ENCODE data around the gene HK3. TPM values are rescaled to one million over a fixed set of nuclear protein-coding genes. Genes with fewer than 3 reads are reported as not detected.

Gene HK3
- total RNA-seq, 1 donor from 2014 or later, result not detected

GRCh38 chr5:176902102-176902814 is 3.1 kb upstream of the HK3 start:
- Histone ChIP-seq H3F3A (ENCODE audit: low read depth) (no peaks in the 10 kb centered on the region), H3K36me3 (peaks cover 13% of the 10 kb centered on the region), H3K9me3 (ENCODE audit: low read depth) (no peaks in the 10 kb centered on the region), H3K27ac (peak overlapping the region; percentile 46), H3K4me1 (no peaks in the 10 kb centered on the region), H3K4me2 (no peak overlapping the region), H3K9ac (no peak overlapping the region), H3K79me2 (ENCODE audit: low read depth) (no peaks in the 10 kb centered on the region), H3K4me3 (no peak overlapping the region), H3K27me3 (no peaks in the 10 kb centered on the region), H2AFZ (replicated peaks) (no peak overlapping the region), H4K20me1 (ENCODE audit: low read depth) (no peaks in the 10 kb centered on the region)
- H3K36me3 Mint-ChIP-seq, result peaks cover 33% of the 10 kb centered on the region
- H3K4me1 Mint-ChIP-seq, result peaks cover 33% of the 10 kb centered on the region
- no peak overlapping the region for H3K4me3 Mint-ChIP-seq
- no peak for TF ChIP-seq CTCF (IDR thresholded peaks at IDR 0.05)
- peaks cover 8% of the 10 kb centered on the region for H3K27me3 Mint-ChIP-seq (ENCODE audit: insufficient read depth, low read depth)
- no peaks in the 10 kb centered on the region for H3K9me3 Mint-ChIP-seq
- no peak for DNase-seq (ENCODE audit: low spot score)
- H3K27ac Mint-ChIP-seq, result no peak overlapping the region

- TF ChIP-seq EZH2phosphoT487 (IDR thresholded peaks at IDR 0.05) (no peak), EZH2 (IDR thresholded peaks at IDR 0.05) (no peak), CTCF (IDR thresholded peaks at IDR 0.05) (no peak)
- no peak overlapping the region for H3K27ac Mint-ChIP-seq
- peaks cover 9% of the 10 kb centered on the region for H3K36me3 ChIP-seq
Observed at GRCh38 chr5:176901260-176902101, 2.3 kb upstream of the HK3 start.

GRCh38 chr5:176900780-176901204 is 1.6 kb upstream of the HK3 start:
- Histone ChIP-seq H3K27ac (no peak overlapping the region), H4K20me1 (ENCODE audit: low read depth) (no peaks in the 10 kb centered on the region), H3K27me3 (no peaks in the 10 kb centered on the region), H3K79me2 (ENCODE audit: low read depth) (no peaks in the 10 kb centered on the region), H3K9me3 (ENCODE audit: low read depth) (no peaks in the 10 kb centered on the region), H3K4me2 (no peak overlapping the region), H3K36me3 (peaks cover 9% of the 10 kb centered on the region), H3K4me3 (no peak overlapping the region), H3F3A (ENCODE audit: low read depth) (no peaks in the 10 kb centered on the region), H3K9ac (no peak overlapping the region), H2AFZ (replicated peaks) (no peak overlapping the region), H3K4me1 (no peaks in the 10 kb centered on the region)
- no peak for DNase-seq (ENCODE audit: low spot score)
- Mint-ChIP-seq H3K9me3 (no peaks in the 10 kb centered on the region), H3K27ac (no peak overlapping the region), H3K36me3 (peaks cover 30% of the 10 kb centered on the region), H3K4me3 (no peak overlapping the region), H3K4me1 (peaks cover 23% of the 10 kb centered on the region), H3K27me3 (ENCODE audit: insufficient read depth, low read depth) (peaks cover 8% of the 10 kb centered on the region)
- TF ChIP-seq EZH2 (IDR thresholded peaks at IDR 0.05) (no peak), CTCF (IDR thresholded peaks at IDR 0.05) (no peak), EZH2phosphoT487 (IDR thresholded peaks at IDR 0.05) (no peak)

More at GRCh38 chr5:176901260-176902101, 2.3 kb upstream of the HK3 start:
- H3K4me2 ChIP-seq, result no peak overlapping the region
- H3K36me3 Mint-ChIP-seq, result peaks cover 30% of the 10 kb centered on the region
- no peaks in the 10 kb centered on the region for H3K9me3 ChIP-seq (ENCODE audit: low read depth)
- no peaks in the 10 kb centered on the region for H3F3A ChIP-seq (ENCODE audit: low read depth)
- no peak overlapping the region for H3K4me3 ChIP-seq
- no peak for DNase-seq (ENCODE audit: low spot score)
- no peaks in the 10 kb centered on the region for H4K20me1 ChIP-seq (ENCODE audit: low read depth)
- H3K27ac ChIP-seq, result peak overlapping the region; percentile 11
- peaks cover 8% of the 10 kb centered on the region for H3K27me3 Mint-ChIP-seq (ENCODE audit: insufficient read depth, low read depth)
- H3K79me2 ChIP-seq (ENCODE audit: low read depth), result no peaks in the 10 kb centered on the region
- peaks cover 30% of the 10 kb centered on the region for H3K4me1 Mint-ChIP-seq
- no peaks in the 10 kb centered on the region for H3K9me3 Mint-ChIP-seq
- H3K27me3 ChIP-seq, result no peaks in the 10 kb centered on the region
- H3K9ac ChIP-seq, result no peak overlapping the region
- no peak overlapping the region for H2AFZ ChIP-seq (replicated peaks)
- no peak overlapping the region for H3K4me3 Mint-ChIP-seq
- no peaks in the 10 kb centered on the region for H3K4me1 ChIP-seq

Data from neural progenitor cell (in vitro differentiated cells).